Peyer's patch (tissue), 4 donors: ENCODE measurements around the gene ACAT2. TPM values are rescaled to one million over a fixed set of nuclear protein-coding genes. Genes with fewer than 3 reads are reported as not detected.
"Not testable (repeated sequence)": the region's sequence is repeated elsewhere in the genome, so short reads cannot be mapped to it uniquely, and the experiment has no call there.

Experiments
- DNase-seq, 3 donors: peaks; one replicate each; pipeline ENCODE4 v3.0.0-alpha.2; 2017 to 2019
- H3K27ac ChIP-seq, 4 donors: fragments of 200-600 bp; sonication (generic); one replicate each; pipeline ENCODE4 v1.5.1; 2016 to 2019
- H3K27me3 ChIP-seq, 2 donors: fragments of 200-600 bp; sonication (generic); one replicate each; pipeline ENCODE4 v1.5.1; 2019
- H3K36me3 ChIP-seq, 3 donors: fragments of 200-600 bp; sonication (generic); one replicate each; pipeline ENCODE4 v1.5.1; 2016 to 2019
- H3K4me1 ChIP-seq, 4 donors: fragments of 200-600 bp; sonication (generic); one replicate each; pipeline ENCODE4 v1.5.1; 2016 to 2019
- H3K4me3 ChIP-seq, 4 donors: fragments of 200-600 bp; sonication (generic); 1 replicate in 3 of 4; 2 replicates in 1 of 4; pipeline ENCODE4 v1.5.1; 2016 to 2019; ENCODE audit warnings: mild to moderate bottlenecking in 1 of 4
- H3K9me3 ChIP-seq, 4 donors: fragments of 200-600 bp; sonication (generic); one replicate each; pipeline ENCODE4 v1.5.1; 2016 to 2019; ENCODE audit warnings: mild to moderate bottlenecking in 1 of 4
- CTCF ChIP-seq, 6 experiments: fragments of 450-650 bp in 4 of 6; fragments of 200-600 bp in 2 of 6; sonication (generic) in 1 of 6; IDR thresholded peaks; one replicate each; pipeline ENCODE4 v1.5.1; 2017 to 2019; ENCODE audit warnings: antibody characterized with exemption in 6 of 6, mild to moderate bottlenecking in 3 of 6, moderate library complexity in 1 of 6
- POLR2A ChIP-seq, 2 donors: fragments of 450-650 bp; IDR thresholded peaks; one replicate each; pipeline ENCODE4 v1.5.1; 2017; ENCODE audit warnings: antibody characterized with exemption in 2 of 2, mild to moderate bottlenecking in 2 of 2, moderate library complexity in 2 of 2
- total RNA-seq, 4 donors: library from RNA; depleted of rRNA; stranded (reverse); fragments of >200 nt; gene quantifications; one replicate each; pipeline ENCODE4 v1.1.0, GENCODE V29; 2016

The ACAT2 gene
- total RNA-seq, 4 donors from 2014 or later: 6.6 to 22.2 (median 16.5) TPM

DNA sequence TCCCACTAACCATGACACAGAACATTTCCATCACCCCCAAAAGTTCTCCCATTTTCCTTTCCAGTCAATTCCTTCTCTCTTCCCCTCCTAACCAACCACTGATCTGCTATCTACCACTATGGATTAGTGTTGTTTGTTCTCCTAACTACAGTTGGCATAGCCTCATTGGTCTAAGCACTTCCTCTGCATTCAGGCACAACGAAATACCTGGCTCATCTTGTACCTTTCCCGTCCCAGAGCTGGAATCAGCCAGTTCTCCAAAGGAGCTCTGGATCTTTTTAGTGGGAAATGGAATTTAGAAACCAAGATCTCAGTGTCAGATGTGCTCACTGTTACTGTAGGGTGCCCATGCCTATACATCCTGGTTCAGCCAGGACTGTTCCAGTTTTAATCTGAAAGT lies 38.6 kb upstream of the ACAT2 start:
- TF ChIP-seq POLR2A (IDR thresholded peaks at IDR 0.05) (no peak), CTCF (IDR thresholded peaks at IDR 0.05) (no peak)
- Histone ChIP-seq H3K4me3 (no peak overlapping the region), H3K9me3 (no peaks in the 10 kb centered on the region), H3K27me3 (no peaks in the 10 kb centered on the region), H3K36me3 (no peaks in the 10 kb centered on the region), H3K27ac (no peak overlapping the region), H3K4me1 (peaks cover 0 to 11% (median 2%) of the 10 kb centered on the region in 4 donors)
- DNase-seq: no peak

DNA sequence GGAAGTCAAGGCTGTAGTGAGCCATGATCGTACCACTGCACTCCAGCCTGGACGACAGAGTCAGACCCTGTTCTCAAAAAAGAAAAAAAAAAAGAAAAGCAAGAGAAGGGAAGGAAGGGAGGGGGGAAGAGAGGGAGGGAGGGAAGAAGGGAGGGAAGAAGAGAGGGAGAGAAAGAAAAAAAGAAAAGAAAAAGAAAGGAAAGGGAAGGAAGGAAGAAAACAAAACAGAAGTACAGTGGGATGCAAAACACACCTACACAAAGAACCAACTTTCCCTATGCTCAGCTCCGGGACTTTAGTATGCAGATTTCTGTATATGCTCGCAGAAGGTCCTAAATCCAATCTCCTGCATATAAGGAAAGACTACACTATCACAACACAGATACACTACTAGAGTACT lies 37.1 kb upstream of the ACAT2 start:
- Histone ChIP-seq H3K27me3 (no peaks in the 10 kb centered on the region), H3K9me3 (no peaks in the 10 kb centered on the region)

GRCh38 chr6:159725208-159725607 lies 36.6 kb upstream of the ACAT2 start:
- H3K36me3 ChIP-seq, DNase-seq, H3K27me3 ChIP-seq, H3K4me3 ChIP-seq, H3K9me3 ChIP-seq, H3K27ac ChIP-seq: not testable (repeated sequence)
- H3K4me1 ChIP-seq: peaks cover 0 to 20% (median 6%) of the 10 kb centered on the region in 4 donors

More for the DNA sequence above, 37.1 kb upstream of the ACAT2 start:
- H3K36me3 ChIP-seq: no peaks in the 10 kb centered on the region
- H3K4me3 ChIP-seq: no peak overlapping the region
- H3K27ac ChIP-seq: no peak overlapping the region
- TF ChIP-seq POLR2A (IDR thresholded peaks at IDR 0.05) (no peak), CTCF (IDR thresholded peaks at IDR 0.05) (no peak)
- H3K4me1 ChIP-seq: peaks cover 0 to 16% (median 4%) of the 10 kb centered on the region in 4 donors
- no peak for DNase-seq

- no peak for TF ChIP-seq CTCF (IDR thresholded peaks at IDR 0.05)
- TF ChIP-seq POLR2A (IDR thresholded peaks at IDR 0.05): no peak
- Histone ChIP-seq H3K36me3 (no peaks in the 10 kb centered on the region), H3K27me3 (no peaks in the 10 kb centered on the region), H3K9me3 (no peaks in the 10 kb centered on the region), H3K4me3 (peak overlapping the region; percentile 82 to 97 (median 92)), H3K4me1 (peaks cover 0 to 27% (median 12%) of the 10 kb centered on the region in 4 donors), H3K27ac (peak overlapping the region; percentile 96 to 100 (median 98))
- no peak for DNase-seq
Observed at GRCh38 chr6:159726255-159726917, 35.5 kb upstream of the ACAT2 start.

- Histone ChIP-seq H3K4me1 (peaks cover 0 to 27% (median 12%) of the 10 kb centered on the region in 4 donors), H3K9me3 (no peaks in the 10 kb centered on the region), H3K27me3 (no peaks in the 10 kb centered on the region), H3K4me3 (peak within 1 kb of the TSS; percentile 82 to 97 (median 92)), H3K27ac (peak within 1 kb of the TSS; percentile 96 to 100 (median 98)), H3K36me3 (no peaks in the 10 kb centered on the region)
- peak; percentile 96 to 99 (median 98) for DNase-seq
- peak in 1 of 6 experiments; percentile 7 for TF ChIP-seq CTCF (IDR thresholded peaks at IDR 0.05)
- TF ChIP-seq POLR2A (IDR thresholded peaks at IDR 0.05): peak; percentile 81 to 88
Observed at GRCh38 chr6:159726918-159727716, 34.7 kb upstream of the ACAT2 start, which contains the start of gene WTAP. Gene WTAP (plus strand): TSS chr6:159727506. CDS start chr6:159736266, 8,760 bp downstream.
